OCI-LY3 (cell line): ENCODE measurements around the gene CETP.

Experiments
- CTCF ChIP-seq: fragments of 200-600, 300-600 bp; sonication (generic); IDR thresholded peaks from 2 replicates; pipeline ENCODE4 v1.5.1; 2014; ENCODE audit warnings: antibody characterized with exemption, low read length, low read depth
- EZH2phosphoT487 ChIP-seq: fragments of 200-600 bp; shearing (Covaris generic); IDR thresholded peaks from 2 replicates; pipeline ENCODE4 v1.6.1; 2018; ENCODE audit warnings: antibody characterized with exemption, mixed run types, low read depth

DNA sequence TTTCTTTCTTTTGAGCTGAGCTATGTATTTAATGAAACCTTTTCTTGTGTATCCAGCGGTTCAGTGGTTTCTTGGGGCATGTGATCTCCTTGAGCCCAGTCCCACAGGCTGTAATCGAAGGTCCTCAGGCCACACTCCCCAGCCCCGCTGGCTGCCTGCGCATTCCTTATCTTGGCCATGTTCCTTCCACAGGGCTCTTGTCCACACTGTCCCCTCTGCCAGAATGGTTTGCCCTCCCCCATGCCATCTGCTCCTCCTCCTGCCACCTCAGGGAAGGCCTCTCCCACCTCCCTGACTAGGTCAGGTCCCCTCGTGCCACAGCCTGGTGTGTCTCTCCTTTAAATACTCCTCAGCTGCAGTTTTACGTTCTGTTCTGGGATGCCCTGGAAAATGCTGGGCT, 15.5 kb downstream of the CETP start:
- TF ChIP-seq CTCF (no peak), EZH2phosphoT487 (no peak)
